ENCODE data around the gene PLEKHA1.

PLEKHA1 gene

GRCh38 chr10:122475591-122476332 is 101.3 kb downstream of the PLEKHA1 start:
- peak in 6 of 58 donors; percentile 30 to 79 (median 59) for DNase-seq

- DNase-seq = no peak
These were observed 101.8 kb downstream of the PLEKHA1 start for GRCh38 chr10:122476333-122476695.

GRCh38 chr10:122477436-122477835 is 102.9 kb downstream of the PLEKHA1 start:
- DNase-seq = no peak

GRCh38 chr10:122478971-122479370 is 104.5 kb downstream of the PLEKHA1 start:
- DNase-seq = peak in 44 of 58 donors; percentile 21 to 93 (median 54)

GRCh38 chr10:122480146-122480833 is 105.8 kb downstream of the PLEKHA1 start:
- no peak for DNase-seq

- no peak for DNase-seq
These were observed 107.0 kb downstream of the PLEKHA1 start for GRCh38 chr10:122481296-122482056.

All from anterior cingulate cortex (tissue), 58 donors.